NCI-H345 treated with DMSO at 0.1 percent for 48 hours (cell line): ENCODE results near the gene GTF3C2.
A peak's percentile ranks its signal among the peaks of the same experiment; 100 is the strongest.

Experiments
- DNase-seq: peaks from one replicate; lab custom pipeline; 2025; ENCODE audit not compliant: unreplicated experiment; lab: John Stamatoyannopoulos, UW

Gene GTF3C2

GRCh38 chr2:27356382-27357181, at the start of gene GTF3C2:
GTF3C2 (minus strand) TSS chr2:27356764; CDS start chr2:27343554, 13,210 bp downstream.
- peak; percentile 93 for DNase-seq

- no peak for DNase-seq
These were observed 44.0 kb upstream of the GTF3C2 start for GRCh38 chr2:27400348-27401135.

- DNase-seq, result no peak
These were observed 42.4 kb upstream of the GTF3C2 start for GRCh38 chr2:27398962-27399361.

GRCh38 chr2:27393225-27393624, 36.7 kb upstream of the GTF3C2 start:
- DNase-seq, result no peak

- no peak for DNase-seq
These were observed 34.5 kb upstream of the GTF3C2 start for GRCh38 chr2:27390822-27391679.

- DNase-seq, result no peak
These were observed 25.1 kb upstream of the GTF3C2 start for GRCh38 chr2:27381577-27382181.

GRCh38 chr2:27380626-27381545, 24.3 kb upstream of the GTF3C2 start, which contains the start of gene ZNF513:
ZNF513 (minus strand) TSS chr2:27380734; CDS start chr2:27380526, 208 bp downstream.
- DNase-seq, result peak; percentile 91

- DNase-seq, result no peak
These were observed 23.5 kb upstream of the GTF3C2 start for GRCh38 chr2:27379836-27380625.

GRCh38 chr2:27379383-27379835, 22.8 kb upstream of the GTF3C2 start:
- no peak for DNase-seq

GRCh38 chr2:27378809-27379290, 22.3 kb upstream of the GTF3C2 start:
- DNase-seq, result no peak

- DNase-seq, result no peak
These were observed 21.7 kb upstream of the GTF3C2 start for GRCh38 chr2:27378096-27378808.

- DNase-seq, result no peak
These were observed 21.1 kb upstream of the GTF3C2 start for GRCh38 chr2:27377618-27378095.

- DNase-seq, result no peak
These were observed 20.5 kb upstream of the GTF3C2 start for GRCh38 chr2:27376866-27377617.

GRCh38 chr2:27376151-27376865, 19.7 kb upstream of the GTF3C2 start:
- no peak for DNase-seq

- DNase-seq, result no peak
These were observed 19.0 kb upstream of the GTF3C2 start for GRCh38 chr2:27375513-27376099.

- DNase-seq, result no peak
These were observed 17.0 kb upstream of the GTF3C2 start for GRCh38 chr2:27373567-27373966.
